Inflammatory macrophage (primary cell): ENCODE measurements around the gene SH3D19.
"Not testable (repeated sequence)": the region's sequence is repeated elsewhere in the genome, so short reads cannot be mapped to it uniquely, and the experiment has no call there.

ENCODE experiments used
- DNase-seq, 2 donors: peaks; one replicate each; pipeline ENCODE4 v3.0.0-alpha.2; 2020 to 2022

SH3D19 gene

GRCh38 chr4:151144329-151145072 is 180.9 kb downstream of the SH3D19 start:
- DNase-seq, result no peak

GRCh38 chr4:151143811-151144210 is 181.6 kb downstream of the SH3D19 start:
- no peak for DNase-seq

- no peak for DNase-seq
Measured at GRCh38 chr4:151143162-151143561, 182.2 kb downstream of the SH3D19 start.

GRCh38 chr4:151142758-151143157 is 182.6 kb downstream of the SH3D19 start:
- no peak for DNase-seq

- DNase-seq, result no peak
Measured at GRCh38 chr4:151139814-151140213, 185.6 kb downstream of the SH3D19 start.

GRCh38 chr4:151136048-151136447 is 189.4 kb downstream of the SH3D19 start:
- DNase-seq, result not testable (repeated sequence)

- DNase-seq, result no peak
Measured at GRCh38 chr4:151133311-151133710, 192.1 kb downstream of the SH3D19 start.

GRCh38 chr4:151129796-151130195 is 195.6 kb downstream of the SH3D19 start:
- DNase-seq, result no peak

- peak; percentile 47 to 58 for DNase-seq
Measured at GRCh38 chr4:151117371-151117962, 207.9 kb downstream of the SH3D19 start.

- DNase-seq, result no peak
Measured at GRCh38 chr4:151114986-151115385, 210.4 kb downstream of the SH3D19 start.

GRCh38 chr4:151114338-151114737 is 211.1 kb downstream of the SH3D19 start:
- DNase-seq, result no peak

- DNase-seq, result no peak
Measured at GRCh38 chr4:151110236-151110635, 215.2 kb downstream of the SH3D19 start.

- no peak for DNase-seq
Measured at GRCh38 chr4:151107063-151107462, 218.3 kb downstream of the SH3D19 start.

- DNase-seq, result no peak
Measured at GRCh38 chr4:151105454-151106032, 219.9 kb downstream of the SH3D19 start.

GRCh38 chr4:151104621-151105020 is 220.8 kb downstream of the SH3D19 start:
- no peak for DNase-seq

GRCh38 chr4:151103758-151104157 is 221.6 kb downstream of the SH3D19 start:
- DNase-seq, result no peak

- no peak for DNase-seq
Measured at GRCh38 chr4:151100531-151100930, 224.9 kb downstream of the SH3D19 start.

- DNase-seq, result peak in 1 of 2 donors; percentile 24
Measured at GRCh38 chr4:151099976-151100417, 225.4 kb downstream of the SH3D19 start.

- peak; percentile 98 for DNase-seq
Measured at GRCh38 chr4:151099229-151099975, 226.0 kb downstream of the SH3D19 start, which contains the start of gene RPS3A. Gene RPS3A, plus strand, starts transcription at chr4:151099628. Its CDS starts 25 bp downstream, at chr4:151099653.

- DNase-seq, result no peak
Measured at GRCh38 chr4:151098979-151099228, 226.5 kb downstream of the SH3D19 start.

- DNase-seq, result no peak
Measured at GRCh38 chr4:151097759-151098158, 227.6 kb downstream of the SH3D19 start.

- no peak for DNase-seq
Measured at GRCh38 chr4:151095142-151095541, 230.3 kb downstream of the SH3D19 start.

GRCh38 chr4:151094290-151094751 is 231.1 kb downstream of the SH3D19 start:
- DNase-seq, result no peak
